NT2/D1 (cell line): Measurements from ENCODE around the gene CHCHD5.

Experiments used
- YY1 ChIP-seq: IDR thresholded peaks from 2 replicates; pipeline ENCODE4 v1.6.1; 2011; ENCODE audit not compliant: insufficient read length, insufficient read depth
- ZNF274 ChIP-seq: IDR thresholded peaks from 2 replicates; pipeline ENCODE4 v1.6.1; 2011; ENCODE audit warnings: mild to moderate bottlenecking, low read depth, low read length

GRCh38 chr2:112541315-112542122 lies 42.9 kb upstream of the CHCHD5 start:
- TF ChIP-seq ZNF274 (no peak), YY1 (peak; percentile 2)
